Measurements from ENCODE around the gene ZBTB6. TPM values are rescaled to one million over a fixed set of nuclear protein-coding genes. Genes with fewer than 3 reads are reported as not detected.
A peak's percentile ranks its signal among the peaks of the same experiment; 100 is the strongest.

Gene ZBTB6
- total RNA-seq, 3 donors from 2014 or later, result 8.2 to 17.4 (median 11.1) TPM

DNA sequence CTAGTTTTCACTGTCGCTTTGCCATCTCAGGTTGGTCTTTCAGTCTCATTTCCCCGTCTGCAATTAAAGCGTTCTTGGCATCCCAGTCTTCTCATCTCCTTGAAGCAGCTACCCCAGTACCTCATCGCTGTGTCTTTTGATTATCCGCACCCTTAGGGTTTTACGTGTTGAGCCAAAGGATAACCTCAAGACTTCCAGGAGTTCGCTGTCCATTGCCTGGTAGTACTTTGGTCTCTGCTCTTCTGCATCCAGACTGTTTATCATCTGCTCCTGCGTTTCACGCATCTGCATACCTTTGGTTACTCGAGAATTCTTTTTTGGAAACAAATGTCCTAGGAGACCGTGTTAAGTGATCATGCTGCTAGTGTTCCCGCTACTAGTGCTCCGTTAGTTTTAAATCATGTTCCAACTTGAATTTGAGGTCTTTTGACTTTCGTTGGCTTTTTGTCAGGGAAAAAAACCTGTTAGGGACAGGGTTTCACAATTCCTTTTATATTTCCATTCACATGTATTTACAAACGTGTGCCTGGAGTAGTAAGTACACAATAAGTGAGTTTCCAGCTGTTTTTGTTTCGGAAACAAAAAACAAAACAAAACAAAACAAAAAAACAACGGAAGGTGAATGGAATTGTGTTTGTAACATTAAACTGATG lies 28.6 kb upstream of the ZBTB6 start:
- H3K4me1 ChIP-seq, result no peaks in the 10 kb centered on the region
- H3K9me3 ChIP-seq, result no peaks in the 10 kb centered on the region
- no peaks in the 10 kb centered on the region for H3K27me3 ChIP-seq
- DNase-seq (ENCODE audit: low spot score in 2 of 2), result no peak
- peak overlapping the region; percentile 98 for H3K27ac ChIP-seq
- peak overlapping the region; percentile 73 to 83 (median 81) for H3K4me3 ChIP-seq
- H3K36me3 ChIP-seq, result no peaks in the 10 kb centered on the region
- TF ChIP-seq, protein P1, sequence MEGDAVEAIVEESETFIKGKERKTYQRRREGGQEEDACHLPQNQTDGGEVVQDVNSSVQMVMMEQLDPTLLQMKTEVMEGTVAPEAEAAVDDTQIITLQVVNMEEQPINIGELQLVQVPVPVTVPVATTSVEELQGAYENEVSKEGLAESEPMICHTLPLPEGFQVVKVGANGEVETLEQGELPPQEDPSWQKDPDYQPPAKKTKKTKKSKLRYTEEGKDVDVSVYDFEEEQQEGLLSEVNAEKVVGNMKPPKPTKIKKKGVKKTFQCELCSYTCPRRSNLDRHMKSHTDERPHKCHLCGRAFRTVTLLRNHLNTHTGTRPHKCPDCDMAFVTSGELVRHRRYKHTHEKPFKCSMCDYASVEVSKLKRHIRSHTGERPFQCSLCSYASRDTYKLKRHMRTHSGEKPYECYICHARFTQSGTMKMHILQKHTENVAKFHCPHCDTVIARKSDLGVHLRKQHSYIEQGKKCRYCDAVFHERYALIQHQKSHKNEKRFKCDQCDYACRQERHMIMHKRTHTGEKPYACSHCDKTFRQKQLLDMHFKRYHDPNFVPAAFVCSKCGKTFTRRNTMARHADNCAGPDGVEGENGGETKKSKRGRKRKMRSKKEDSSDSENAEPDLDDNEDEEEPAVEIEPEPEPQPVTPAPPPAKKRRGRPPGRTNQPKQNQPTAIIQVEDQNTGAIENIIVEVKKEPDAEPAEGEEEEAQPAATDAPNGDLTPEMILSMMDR (IDR thresholded peaks at IDR 0.05), result no peak
- TF ChIP-seq POLR2A (IDR thresholded peaks at IDR 0.05) (no peak), POLR2AphosphoS5 (IDR thresholded peaks at IDR 0.05) (no peak)
- intact Hi-C loops (cut with DNase I; ENCODE audit: low total_unique reads), result no loop called here

DNA sequence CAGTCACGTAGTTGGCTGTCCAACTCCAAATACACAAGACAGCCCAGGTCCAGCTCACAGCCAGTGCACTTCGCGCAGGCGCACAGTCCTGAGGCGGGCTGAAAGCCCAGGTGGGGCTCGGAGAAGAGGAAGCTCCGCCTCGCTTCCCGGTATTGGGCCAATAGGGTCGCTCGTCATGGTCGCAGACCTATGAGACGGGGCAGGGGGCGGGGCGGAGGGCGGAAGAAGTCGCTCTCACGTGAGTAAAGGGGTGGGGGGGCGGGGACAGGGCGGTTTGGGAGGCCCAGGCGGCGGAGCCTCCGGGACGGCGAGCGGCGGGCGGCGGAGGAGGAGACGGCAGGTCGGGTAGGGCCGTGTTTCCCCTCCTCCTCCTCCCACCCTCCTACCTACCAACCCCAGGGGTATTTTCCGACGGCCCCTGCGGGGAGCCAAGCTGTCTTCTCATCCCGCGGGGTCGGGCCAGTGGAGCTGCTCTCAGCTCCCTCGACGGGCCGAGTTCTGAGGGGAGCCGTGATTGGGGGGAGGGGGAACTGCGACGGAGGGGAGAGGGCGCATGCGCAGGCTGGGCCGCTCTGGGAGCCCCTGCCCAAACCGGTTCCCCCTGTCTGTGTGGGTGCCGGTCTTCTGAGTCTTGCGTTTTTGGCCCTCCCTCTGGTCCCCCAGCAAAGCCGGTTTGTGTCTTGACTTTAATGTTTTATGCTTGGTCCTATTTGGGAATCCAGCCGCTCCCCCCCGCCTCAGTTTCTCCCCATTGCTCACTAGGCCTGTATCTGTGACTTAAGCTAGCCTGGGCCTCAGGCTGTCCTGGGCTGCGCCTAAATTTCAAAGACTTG lies 27.8 kb upstream of the ZBTB6 start, which contains the start of gene RABGAP1:
RABGAP1 (plus strand) TSS at position 272 of the 833 bp plus-strand sequence. CDS start 16,040 bp downstream, outside the sequence.
- Histone ChIP-seq H3K9me3 (no peaks in the 10 kb centered on the region), H3K4me1 (no peaks in the 10 kb centered on the region), H3K27ac (peak within 1 kb of the TSS; percentile 98), H3K4me3 (peak within 1 kb of the TSS; percentile 73 to 83 (median 81)), H3K36me3 (no peaks in the 10 kb centered on the region), H3K27me3 (no peaks in the 10 kb centered on the region)
- intact Hi-C loops (cut with DNase I; ENCODE audit: low total_unique reads), result no loop called here
- TF ChIP-seq POLR2AphosphoS5 (IDR thresholded peaks at IDR 0.05) (peak; percentile 80 to 92 (median 82)), POLR2A (IDR thresholded peaks at IDR 0.05) (peak; percentile 72)
- TF ChIP-seq, protein P1 (IDR thresholded peaks at IDR 0.05), result no peak
- peak; percentile 99 for DNase-seq (ENCODE audit: low spot score in 2 of 2)

DNA sequence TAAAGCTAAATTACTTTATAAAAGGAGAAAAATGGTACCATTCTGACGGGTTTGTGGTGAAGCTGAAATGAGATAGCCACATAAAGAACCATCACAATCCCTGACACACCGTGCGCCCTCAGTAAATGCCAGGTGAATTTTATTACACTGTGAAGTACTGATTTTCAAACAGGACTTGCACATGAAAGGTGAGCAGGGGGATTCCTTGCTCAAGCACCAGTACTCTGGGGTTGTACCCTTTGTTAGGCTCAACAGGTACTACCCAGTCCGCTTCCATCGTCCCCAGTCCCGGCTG lies 27.3 kb upstream of the ZBTB6 start:
- TF ChIP-seq POLR2AphosphoS5 (IDR thresholded peaks at IDR 0.05) (no peak), POLR2A (IDR thresholded peaks at IDR 0.05) (no peak)
- TF ChIP-seq, protein P1 (IDR thresholded peaks at IDR 0.05), result no peak
- H3K4me1 ChIP-seq, result no peaks in the 10 kb centered on the region
- H3K4me3 ChIP-seq, result peak overlapping the region; percentile 73 to 83 (median 81)
- no peaks in the 10 kb centered on the region for H3K9me3 ChIP-seq
- no peak for DNase-seq (ENCODE audit: low spot score in 2 of 2)
- H3K27me3 ChIP-seq, result no peaks in the 10 kb centered on the region
- H3K36me3 ChIP-seq, result no peaks in the 10 kb centered on the region
- intact Hi-C loops (cut with DNase I; ENCODE audit: low total_unique reads), result no loop called here
- H3K27ac ChIP-seq, result peak overlapping the region; percentile 98

DNA sequence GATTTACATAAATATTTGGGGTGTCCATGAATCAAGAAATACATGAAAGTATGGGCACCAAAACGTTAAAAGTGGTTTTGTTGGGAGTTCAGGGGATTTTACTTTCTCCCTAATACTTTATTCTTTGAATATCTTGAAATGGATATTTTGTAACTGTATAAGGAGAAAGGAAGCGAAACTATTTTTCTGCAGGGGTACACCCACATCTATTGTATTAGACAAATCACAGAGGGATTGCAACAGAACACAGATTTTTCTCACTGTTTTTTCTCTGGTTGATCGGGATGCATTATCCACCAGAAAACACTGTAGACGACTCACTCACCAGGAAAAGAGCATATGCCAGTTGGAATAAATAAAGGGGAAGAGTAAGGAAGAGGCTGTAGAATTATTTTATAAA lies 26.5 kb upstream of the ZBTB6 start:
- intact Hi-C loops (cut with DNase I; ENCODE audit: low total_unique reads), result no loop called here
- Histone ChIP-seq H3K4me1 (no peaks in the 10 kb centered on the region), H3K27me3 (no peaks in the 10 kb centered on the region), H3K9me3 (no peaks in the 10 kb centered on the region), H3K36me3 (no peaks in the 10 kb centered on the region), H3K4me3 (no peak overlapping the region), H3K27ac (peak overlapping the region in 1 of 2 donors; percentile 98)
- no peak for TF ChIP-seq POLR2A (IDR thresholded peaks at IDR 0.05)
- TF ChIP-seq, protein P1 (IDR thresholded peaks at IDR 0.05), result no peak
- no peak for TF ChIP-seq POLR2AphosphoS5 (IDR thresholded peaks at IDR 0.05)
- no peak for DNase-seq (ENCODE audit: low spot score in 2 of 2)

DNA sequence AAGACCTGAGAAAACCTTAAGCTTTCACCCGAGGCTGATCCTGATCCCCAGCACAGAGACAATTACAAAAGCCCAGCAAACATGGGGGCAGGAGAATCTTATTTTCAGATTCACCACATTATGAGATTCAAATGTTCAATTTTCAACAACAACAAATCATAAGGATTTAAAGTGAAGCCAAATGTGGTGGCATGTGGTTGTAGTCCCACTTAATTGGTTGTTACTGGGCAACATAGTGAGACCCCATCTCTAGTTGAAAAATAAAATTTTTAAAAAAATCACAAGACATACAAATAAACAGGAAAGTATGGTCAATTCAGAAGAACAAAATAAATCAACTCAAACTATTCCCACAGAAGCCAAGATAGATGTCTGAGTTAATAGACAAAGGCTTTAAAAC lies 23.8 kb upstream of the ZBTB6 start:
- no peak for DNase-seq (ENCODE audit: low spot score in 2 of 2)
- Histone ChIP-seq H3K27me3 (no peaks in the 10 kb centered on the region), H3K9me3 (no peaks in the 10 kb centered on the region), H3K36me3 (no peaks in the 10 kb centered on the region), H3K4me1 (peaks cover 4 to 9% of the 10 kb centered on the region in 2 donors), H3K27ac (no peak overlapping the region), H3K4me3 (no peak overlapping the region)
- intact Hi-C loops (cut with DNase I; ENCODE audit: low total_unique reads), result no loop called here
- TF ChIP-seq, protein P1 (IDR thresholded peaks at IDR 0.05), result no peak
- TF ChIP-seq POLR2AphosphoS5 (IDR thresholded peaks at IDR 0.05), result no peak
- TF ChIP-seq POLR2A (IDR thresholded peaks at IDR 0.05), result no peak

Data from breast epithelium (tissue), 4 donors.